ENCODE data around the gene CRADD. TPM values are rescaled to one million over a fixed set of nuclear protein-coding genes. Genes with fewer than 3 reads are reported as not detected.

CRADD gene
- total RNA-seq, 1 experiment from 2014 or later, result 48.6 TPM

DNA sequence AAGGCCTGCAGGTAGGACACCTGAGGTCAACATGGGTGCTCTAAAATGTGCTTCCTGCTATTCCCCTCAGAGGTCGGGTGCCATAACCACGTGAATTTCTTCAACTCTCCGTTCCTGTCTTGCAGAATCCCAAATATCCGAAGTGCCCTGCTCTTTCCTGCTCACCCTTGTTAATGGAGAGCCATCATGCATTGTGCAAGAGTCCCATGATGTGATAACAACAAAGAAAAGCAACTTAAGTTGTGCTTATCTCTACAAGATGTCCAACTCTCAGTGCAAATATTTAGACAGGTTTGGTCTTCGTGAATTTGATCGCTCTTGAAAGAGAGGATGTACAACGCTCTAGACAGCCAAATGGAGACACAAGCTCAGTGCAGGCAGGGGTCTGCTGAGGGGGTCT lies 260.6 kb downstream of the CRADD start:
- DNase-seq (ENCODE audit: low read depth), result no peak

DNA sequence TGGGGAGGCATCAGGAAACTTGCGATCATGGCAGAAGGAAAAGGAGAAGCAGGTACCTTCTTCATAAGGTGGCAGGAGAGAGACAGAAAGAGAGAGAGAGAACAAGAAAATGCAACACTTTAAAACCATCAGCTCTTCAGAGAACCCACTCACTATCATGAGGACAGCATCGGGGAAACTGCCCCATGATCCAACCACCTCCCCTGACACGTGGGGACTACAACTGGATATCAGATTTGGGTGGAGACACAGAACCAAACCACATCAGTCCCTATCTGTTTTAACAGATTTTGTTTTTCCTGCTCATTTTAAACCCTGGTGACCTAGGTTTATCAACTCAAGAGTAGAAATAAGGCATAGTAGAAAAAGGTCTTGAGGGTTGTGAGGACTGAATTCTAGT lies 261.1 kb downstream of the CRADD start:
- no peak for DNase-seq (ENCODE audit: low read depth)

DNA sequence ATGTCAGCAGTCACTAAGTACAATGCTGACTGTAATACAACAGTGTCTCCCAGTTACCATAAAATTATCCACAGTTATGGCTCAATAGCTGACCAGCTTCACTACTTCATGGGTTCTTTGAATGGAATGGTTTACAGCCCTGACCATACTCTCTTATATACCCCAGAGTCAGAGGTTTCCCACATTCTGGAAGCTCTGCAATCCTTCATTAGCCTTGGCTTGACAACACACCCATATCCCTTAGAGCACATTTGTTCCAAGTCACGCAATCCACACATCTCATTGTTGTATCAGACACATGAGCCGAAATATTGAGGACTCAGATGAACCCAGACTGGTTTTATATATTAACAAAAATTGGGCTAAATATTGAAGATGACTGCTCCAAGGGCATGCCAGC lies 261.8 kb downstream of the CRADD start:
- DNase-seq (ENCODE audit: low read depth), result no peak

DNA sequence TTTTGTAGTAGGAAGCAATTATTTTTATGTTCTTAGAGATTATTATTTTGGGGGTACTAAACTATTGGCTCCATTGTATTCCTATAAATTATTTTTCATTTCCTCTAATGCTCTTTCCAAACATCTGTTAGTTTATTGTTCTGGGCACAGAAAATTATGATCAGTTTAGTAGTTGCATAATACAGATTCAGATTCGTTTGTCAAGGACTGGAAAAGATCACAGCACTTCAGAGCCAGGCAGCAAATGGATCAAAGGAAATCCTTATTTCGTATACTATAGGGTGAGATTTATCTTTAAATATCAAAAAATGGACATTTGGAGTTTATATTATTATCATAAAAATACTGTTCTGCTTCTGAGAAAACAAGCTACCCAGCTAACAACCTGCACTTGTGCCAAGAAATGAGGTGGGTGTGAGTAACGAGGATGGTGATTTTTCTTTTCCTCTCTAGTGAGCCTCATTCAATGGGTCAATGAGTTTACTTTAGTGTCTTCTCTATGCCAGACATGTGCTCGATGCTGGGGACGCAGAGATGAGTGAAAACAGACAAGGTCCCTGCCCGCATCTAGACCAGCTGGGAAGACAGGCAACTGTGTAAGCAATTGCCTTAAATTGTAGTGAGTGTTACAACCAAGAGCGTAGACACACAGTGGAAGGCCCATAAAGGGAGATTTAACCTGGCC lies 262.6 kb downstream of the CRADD start:
- DNase-seq (ENCODE audit: low read depth), result no peak

DNA sequence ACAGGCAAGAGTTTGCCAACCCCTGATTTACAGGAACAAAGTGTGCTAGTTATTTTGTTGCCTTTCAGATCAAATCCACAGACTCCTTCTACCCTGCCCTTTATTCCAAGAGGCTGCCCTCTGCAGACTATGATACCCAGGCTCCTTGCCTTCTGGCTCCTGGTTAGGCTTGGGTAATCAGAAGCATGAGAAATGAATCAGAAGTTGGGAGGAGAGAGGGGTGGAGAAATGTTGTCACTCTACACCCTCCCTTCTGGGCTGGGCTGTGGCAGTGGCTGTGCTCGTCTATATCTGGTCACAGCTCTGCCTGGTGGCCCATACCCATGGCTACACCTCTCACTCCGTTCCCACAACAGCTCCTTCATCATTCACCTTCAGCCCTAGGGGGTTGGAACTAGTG lies 266.6 kb downstream of the CRADD start:
- peak; percentile 65 for DNase-seq (ENCODE audit: low read depth)

DNA sequence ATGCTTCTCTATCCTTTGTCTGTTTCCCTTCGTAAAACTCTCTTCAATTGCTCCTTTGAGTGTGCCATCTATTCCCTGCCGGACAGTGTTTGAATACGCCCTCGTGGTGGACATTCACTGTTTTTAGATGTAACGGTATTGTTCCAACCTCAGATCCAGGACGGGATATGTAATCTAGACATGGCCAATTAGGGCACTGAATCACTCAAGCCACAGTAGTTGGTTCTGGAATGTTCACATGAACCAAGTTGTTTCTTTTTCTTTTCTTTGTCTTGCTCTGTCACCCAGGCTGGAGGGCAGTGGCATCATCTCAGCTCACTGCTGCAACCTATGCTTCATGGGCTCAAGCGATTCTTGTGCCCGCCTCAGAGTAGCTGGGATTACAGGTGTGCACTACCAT lies 267.0 kb downstream of the CRADD start:
- peak; percentile 52 for DNase-seq (ENCODE audit: low read depth)

Other genes starting within 250 kb of the CRADD start
- 111 and 145 TPM in 2 replicates for gene UBE2N, start 235.4 kb upstream of the CRADD start, total RNA-seq (2014; rRNA removed; shearing (Covaris generic))
- gene MRPL42, start 209.9 kb upstream of the CRADD start, total RNA-seq (2014; rRNA removed; shearing (Covaris generic)), result 101 and 132 TPM in 2 replicates
- gene SOCS2, start 104.7 kb upstream of the CRADD start, total RNA-seq (2014; rRNA removed; shearing (Covaris generic)), result 79.8 and 110 TPM in 2 replicates